Measurements from ENCODE around the gene CST8. TPM values are rescaled to one million over a fixed set of nuclear protein-coding genes. Genes with fewer than 3 reads are reported as not detected.

CST8 gene
- total and polyA plus RNA-seq, 2 of the 4 experiments (the other 2 are of a cell fraction) = not detected

GRCh38 chr20:23448167-23448566 lies 42.8 kb upstream of the CST8 start:
- WGBS, 2 experiments (ENCODE audit: extremely low coverage in 2 of 2, insufficient read length in 1 of 2) = no CpG with 5 or more reads among the region's 5 CpGs
- Histone ChIP-seq H3K56ac (ENCODE audit: extremely low read depth, insufficient read depth, low read length) (no peak overlapping the region), H2AK9ac (replicated peaks; ENCODE audit: low read depth, low read length, poor library complexity) (no peak overlapping the region), H3K27ac (ENCODE audit: insufficient read depth, low read length) (no peak overlapping the region), H3K9ac (ENCODE audit: low read depth, low read length) (no peak overlapping the region), H3K36me3 (ENCODE audit: control insufficient read depth, insufficient read depth, low read length) (no peaks in the 10 kb centered on the region), H3K14ac (replicated peaks; ENCODE audit: low read depth, low read length) (no peak overlapping the region), H3K9me3 (ENCODE audit: control insufficient read depth, insufficient read depth, low read length) (no peaks in the 10 kb centered on the region), H3K79me1 (ENCODE audit: low read depth in 1 of 2, low read length in 2 of 2) (no peaks in the 10 kb centered on the region), H4K5ac (ENCODE audit: low read depth, low read length) (no peak overlapping the region), H4K91ac (ENCODE audit: insufficient read depth, low read depth, low read length) (no peak overlapping the region), H3K4me1 (ENCODE audit: control insufficient read depth, insufficient read depth, low read length) (0 out of 2 replicates have a peak, but pooled peaks cover 3% of the 10 kb centered on the region), H3K23ac (ENCODE audit: low read depth, low read length) (no peak overlapping the region), H3K18ac (ENCODE audit: low read depth, low read length) (no peak overlapping the region), H3K9me1 (ENCODE audit: insufficient read depth, low read length) (peaks cover 6% of the 10 kb centered on the region; the same call in 1 of the 2 replicates), H4K8ac (ENCODE audit: low read depth in 2 of 2, low read length in 2 of 2) (no peak overlapping the region), H2AFZ (replicated peaks; ENCODE audit: low read length, poor library complexity) (no peak overlapping the region), H2BK20ac (ENCODE audit: low read depth, low read length) (no peak overlapping the region), H3K4me2 (ENCODE audit: low read depth, low read length) (no peak overlapping the region), H3K4me3 (ENCODE audit: insufficient read depth, low read depth, low read length) (no peak overlapping the region), H2AK5ac (ENCODE audit: low read depth, low read length) (no peak overlapping the region), H4K20me1 (ENCODE audit: insufficient read depth, low read length) (no peaks in the 10 kb centered on the region), H2BK15ac (ENCODE audit: low read depth, low read length) (no peak overlapping the region), H2BK120ac (ENCODE audit: low read depth, low read length) (no peak overlapping the region), H3K27me3 (ENCODE audit: control insufficient read depth, insufficient read depth, low read length) (peaks cover 2% of the 10 kb centered on the region; the same call in 1 of the 2 replicates), H2BK5ac (ENCODE audit: low read depth, low read length, poor library complexity, severe bottlenecking) (no peak overlapping the region), H3K4ac (ENCODE audit: low read depth, low read length) (no peak overlapping the region)
- dilution Hi-C loops (cut with HindIII; ENCODE audit: low sequenced_read_pairs, unreplicated experiment) = no loop called here
- DNase-seq (no peak), ATAC-seq (ENCODE audit: low read depth) (no peak)
- no peak for TF ChIP-seq CTCF (conservative IDR thresholded peaks at IDR 0.05; ENCODE audit: low read depth, low read length)
- TF ChIP-seq BHLHE40 (IDR thresholded peaks at IDR 0.05; ENCODE audit: low read depth, low read length) = no peak
- TF ChIP-seq MAFK (IDR thresholded peaks at IDR 0.05; ENCODE audit: low read depth, low read length) = no peak
- no peak for TF ChIP-seq NFE2L2 (IDR thresholded peaks at IDR 0.05; ENCODE audit: low read depth, low read length)
- no peak for TF ChIP-seq MAZ (IDR thresholded peaks at IDR 0.05; ENCODE audit: borderline replicate concordance, low read depth, low read length)
- TF ChIP-seq CHD1 (IDR thresholded peaks at IDR 0.05; ENCODE audit: low read depth, low read length) = no peak
- no peak for TF ChIP-seq SMC3 (IDR thresholded peaks at IDR 0.05; ENCODE audit: low read depth, low read length)
- TF ChIP-seq ELK1 (IDR thresholded peaks at IDR 0.05; ENCODE audit: borderline replicate concordance, low read depth, low read length) = no peak
- TF ChIP-seq CEBPB (IDR thresholded peaks at IDR 0.05; ENCODE audit: low read depth, low read length) = no peak
- POLR2A ChIA-PET (ENCODE audit: unreplicated experiment) = no interaction called here
- CTCF ChIA-PET = no interaction called here
- BruUV-seq (replicated peaks) = no TSS peak
- in situ Hi-C loops (cut with MboI; ENCODE audit: low sequenced_read_pairs) = loop anchor here (10.0 kb wide), 1 partner anchor 157 kb away; the partner anchor contains the start of gene CST9
- intact Hi-C loops (cut with micrococcal nuclease) = no loop called here
